ENCODE results near the gene TMEM245.

TMEM245 gene

DNA sequence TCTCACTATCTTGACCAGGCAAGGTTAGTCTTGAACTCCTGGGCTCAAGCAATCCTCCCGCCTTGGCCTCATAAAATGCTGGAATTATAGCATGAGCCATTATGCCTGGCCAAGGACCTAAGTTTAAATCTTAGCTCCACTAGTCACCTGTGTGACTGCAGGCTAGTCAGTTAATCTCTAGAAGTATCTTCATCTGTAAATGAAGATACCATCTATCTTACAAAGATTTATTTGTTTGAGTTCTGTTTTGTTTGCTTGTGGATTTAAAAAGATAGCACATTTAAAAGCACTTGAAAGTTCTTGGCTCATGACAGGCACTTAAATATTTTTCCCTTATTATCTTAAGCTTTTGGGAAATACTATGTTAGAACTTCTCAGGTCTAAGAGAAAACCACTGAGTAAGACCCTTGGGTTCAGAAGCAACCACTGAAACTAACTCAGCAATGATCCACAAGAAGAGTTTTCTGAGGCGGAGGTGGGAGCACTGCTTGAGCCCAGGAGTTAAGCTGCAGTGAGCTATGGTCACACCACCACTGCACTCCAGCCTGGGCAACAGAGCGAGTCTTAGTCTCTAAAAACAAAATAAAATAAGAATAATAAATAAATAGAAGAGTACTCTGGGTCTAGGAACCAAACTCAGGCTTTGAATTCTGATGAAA is 19.1 kb downstream of the TMEM245 start:
- DNase-seq = no peak

DNA sequence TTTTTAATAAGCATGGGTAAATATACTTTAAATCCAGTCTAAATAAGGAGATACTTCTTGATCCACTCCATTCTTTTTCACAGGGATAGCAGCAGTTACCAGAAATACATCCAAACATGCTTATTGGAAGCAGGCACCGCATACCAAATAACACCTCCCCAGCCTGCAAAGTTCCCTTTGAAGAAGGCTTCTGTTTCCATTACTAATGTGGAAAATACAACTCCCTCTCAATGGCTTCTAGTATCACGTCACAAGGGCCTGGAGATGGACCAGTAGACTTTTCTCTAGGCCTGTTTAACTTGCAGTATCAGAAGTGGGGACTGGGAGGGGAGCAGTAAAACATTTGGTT is 20.8 kb downstream of the TMEM245 start:
- no peak for DNase-seq

DNA sequence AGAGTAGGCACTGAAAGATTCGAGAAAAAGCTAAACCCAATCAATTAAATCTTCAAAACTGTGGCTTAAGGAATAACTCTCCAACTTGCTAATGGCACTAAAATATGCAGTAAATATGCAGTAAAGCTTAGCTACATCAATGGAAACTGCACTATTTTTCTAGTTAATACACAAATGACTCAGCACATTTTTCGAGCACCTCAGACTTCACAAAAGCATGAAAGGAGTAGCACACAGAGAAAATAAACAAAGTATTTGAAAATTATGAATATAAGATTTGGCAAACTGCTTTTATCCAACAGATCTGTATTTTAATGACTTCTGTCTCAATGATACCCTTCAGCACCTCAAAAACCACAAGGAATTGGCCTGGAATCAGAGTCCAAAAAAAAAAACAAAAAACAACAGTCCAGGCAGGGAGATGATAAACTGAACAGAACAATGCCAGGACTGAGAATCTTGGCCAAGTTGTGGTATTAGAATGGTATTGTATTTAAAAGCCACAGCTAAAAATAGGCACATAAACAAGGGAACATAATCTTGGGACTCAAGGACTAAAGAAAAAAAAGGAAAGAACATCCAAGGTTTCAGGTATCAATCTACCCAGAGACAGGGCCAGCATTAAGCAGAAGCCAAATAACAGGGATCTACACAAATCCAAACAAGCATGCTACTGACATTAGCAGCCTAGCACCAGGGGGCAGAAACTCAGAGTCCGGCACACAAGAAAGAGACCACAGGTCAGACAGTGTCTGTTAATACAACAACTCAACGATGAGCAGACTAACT is 21.4 kb downstream of the TMEM245 start:
- DNase-seq = no peak

DNA sequence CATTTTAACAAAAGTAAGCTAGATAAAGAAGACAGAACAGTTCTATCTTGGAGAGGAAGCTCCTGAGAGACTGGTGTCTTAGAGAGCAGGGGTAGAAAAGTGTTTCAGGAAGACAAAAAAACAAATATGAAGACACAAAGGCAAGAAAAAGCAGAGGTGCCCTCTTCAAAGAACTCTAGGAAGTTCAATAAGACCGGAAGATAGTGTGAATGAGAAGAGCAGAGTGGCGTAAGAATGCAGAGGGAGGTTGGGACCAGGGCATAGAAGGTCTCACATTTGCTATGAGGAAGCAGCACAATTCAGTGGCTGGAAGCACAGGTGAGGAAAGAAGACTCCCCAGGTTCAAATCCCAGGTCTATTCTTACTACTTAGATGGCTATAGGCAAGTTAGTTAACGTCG is 22.6 kb downstream of the TMEM245 start:
- no peak for DNase-seq

DNA sequence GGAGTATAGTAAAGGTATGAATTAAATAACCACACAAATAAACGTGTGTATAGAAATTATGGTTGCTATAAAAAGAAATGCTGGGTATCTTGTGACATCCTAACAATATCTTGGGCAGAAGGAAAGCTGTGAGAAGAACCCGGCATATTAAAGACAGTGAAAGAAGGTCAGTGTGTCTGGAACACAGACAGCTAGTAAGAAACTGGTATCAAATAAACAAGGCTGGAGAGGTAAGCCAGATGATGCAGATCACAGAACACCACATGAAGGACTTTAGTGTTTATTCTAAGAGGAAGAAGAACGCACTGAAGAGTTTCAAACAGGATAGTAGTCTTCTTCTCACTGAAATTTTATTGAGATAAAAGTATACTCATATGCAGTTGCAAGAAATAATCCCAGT is 24.4 kb downstream of the TMEM245 start:
- DNase-seq = no peak

DNA sequence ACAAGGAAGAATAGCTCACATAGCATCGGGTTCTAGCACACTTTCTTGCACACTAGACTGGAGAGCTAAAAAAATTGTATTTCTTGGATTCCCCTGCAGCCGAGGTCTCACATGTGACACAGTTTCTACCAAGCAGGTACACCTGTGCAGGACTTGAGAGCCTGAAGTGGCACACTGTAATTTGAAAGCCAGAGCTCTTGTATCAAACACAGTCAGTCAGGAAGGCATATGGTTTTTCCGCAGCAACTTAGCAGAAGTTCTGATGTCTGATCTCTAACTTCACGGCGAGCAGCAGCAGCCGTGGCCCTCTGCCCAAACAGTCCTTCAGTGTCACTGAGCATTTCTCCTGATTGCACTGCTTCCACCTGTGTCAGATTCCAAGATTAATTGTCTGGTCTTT is 25.5 kb downstream of the TMEM245 start:
- DNase-seq = no peak

DNA sequence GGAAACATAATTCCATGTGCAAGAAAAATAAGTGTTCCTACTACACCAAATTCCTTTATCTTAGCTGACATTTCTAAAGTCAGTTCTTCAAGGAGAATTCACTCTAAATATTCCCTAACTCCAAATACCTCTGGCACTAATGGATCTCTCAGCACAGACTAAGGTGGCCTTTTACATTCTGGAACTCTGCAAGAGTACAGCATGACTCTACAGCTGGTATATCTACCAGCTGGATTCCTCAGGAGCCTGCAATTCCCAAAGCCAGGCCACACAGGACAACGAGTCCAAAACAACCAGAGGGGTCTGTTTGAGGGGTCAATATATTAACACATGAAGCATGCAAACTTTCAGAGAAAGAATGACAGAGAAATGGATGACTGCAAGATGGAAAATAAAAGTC is 27.2 kb downstream of the TMEM245 start:
- no peak for DNase-seq

DNA sequence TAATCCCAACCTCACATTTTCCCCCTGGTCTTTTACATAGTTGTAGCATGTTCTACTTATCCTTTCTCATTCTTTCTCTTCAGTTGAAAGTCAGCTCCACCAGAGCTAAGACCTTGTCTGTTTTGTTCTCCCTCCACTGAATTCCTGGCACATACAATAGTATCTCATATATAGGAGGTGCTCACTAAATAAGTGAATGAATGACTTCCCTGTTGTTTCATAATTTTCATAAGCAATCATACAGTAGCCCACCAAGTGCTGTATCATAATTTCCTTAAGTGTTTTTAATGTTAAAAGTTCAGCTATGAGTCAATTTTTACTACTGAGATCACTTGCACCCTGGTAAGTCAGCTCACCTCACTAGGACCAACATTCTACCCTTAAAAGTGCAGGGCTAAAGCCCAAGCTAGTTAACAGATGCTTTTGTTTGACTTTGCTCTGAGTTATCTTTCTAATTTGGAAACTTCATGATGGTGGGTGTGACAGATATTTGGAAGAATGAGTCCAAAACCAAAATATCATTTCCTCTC is 27.6 kb downstream of the TMEM245 start:
- no peak for DNase-seq

DNA sequence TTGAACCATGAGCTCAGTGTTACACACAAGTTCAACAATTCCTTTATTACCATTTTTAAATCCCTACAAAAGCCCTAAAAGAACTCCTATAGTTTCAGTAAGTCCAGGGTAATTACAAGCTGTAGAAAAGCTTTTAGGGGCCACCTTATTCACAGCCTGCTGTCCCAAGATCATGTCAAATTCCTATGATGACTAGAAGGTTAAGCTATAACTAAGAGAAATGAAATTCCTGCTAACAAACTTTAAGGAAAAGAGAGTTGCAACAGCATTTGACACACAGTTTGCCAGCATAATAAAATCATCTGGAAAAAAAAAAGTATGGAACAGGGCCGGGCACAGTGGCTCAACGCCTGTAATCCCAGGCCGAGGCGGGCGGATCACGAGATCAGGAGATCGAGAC is 31.5 kb downstream of the TMEM245 start:
- DNase-seq = no peak

DNA sequence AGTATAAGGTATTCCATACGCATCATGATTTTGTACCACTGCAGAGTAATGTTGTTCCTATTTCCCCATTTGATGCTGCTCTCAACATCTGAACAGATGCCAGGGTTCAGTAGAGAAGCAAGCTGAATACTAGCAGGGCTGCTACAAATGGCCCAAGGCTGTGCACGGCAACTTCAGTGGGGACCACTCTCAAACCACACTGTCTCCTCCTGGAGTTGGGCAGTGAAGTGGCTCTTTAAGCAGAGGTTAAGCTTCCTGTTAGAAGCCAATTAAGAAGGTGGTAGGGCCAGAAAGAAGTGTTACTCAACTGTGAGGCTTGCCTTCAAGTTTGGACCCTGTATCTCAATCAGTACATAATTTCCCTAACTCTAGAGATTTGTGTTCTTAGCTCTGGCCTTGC is 32.0 kb downstream of the TMEM245 start:
- DNase-seq = no peak

DNA sequence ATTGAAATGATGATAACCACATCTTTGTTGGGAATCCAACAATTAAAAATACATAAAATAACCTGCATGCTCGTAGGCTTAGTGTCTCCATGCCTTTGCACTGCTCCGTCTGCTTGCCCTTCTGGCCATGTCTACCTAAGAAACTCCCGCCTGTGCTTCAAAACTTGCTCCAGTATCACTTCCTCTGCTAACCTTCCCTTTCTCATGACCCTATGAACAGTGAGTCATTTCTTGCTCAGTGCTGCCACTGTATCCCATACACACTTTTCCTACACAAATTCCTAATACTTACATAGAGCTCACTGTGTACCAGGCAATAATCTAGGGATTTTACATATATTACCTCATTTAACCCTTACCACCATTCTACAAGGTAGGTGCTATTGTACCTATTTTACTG is 33.5 kb downstream of the TMEM245 start:
- no peak for DNase-seq

DNA sequence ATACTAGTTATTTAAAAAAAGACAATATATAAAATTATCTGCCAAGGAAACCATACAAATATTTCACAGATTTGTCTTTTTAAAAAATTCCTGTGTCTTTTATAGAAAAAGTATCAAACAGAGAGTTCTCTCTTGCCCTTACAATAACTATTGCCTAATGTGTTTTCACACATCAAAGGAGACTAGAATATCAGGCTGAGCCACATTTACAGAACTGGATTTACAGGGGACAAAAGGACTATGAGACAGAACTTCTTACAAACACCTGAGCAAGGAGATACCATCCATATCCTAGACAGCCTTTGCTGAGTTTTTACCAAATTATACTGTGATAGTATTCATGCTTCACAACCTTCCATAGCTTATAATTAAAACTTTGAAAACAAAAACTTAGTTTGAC is 34.2 kb downstream of the TMEM245 start:
- no peak for DNase-seq

DNA sequence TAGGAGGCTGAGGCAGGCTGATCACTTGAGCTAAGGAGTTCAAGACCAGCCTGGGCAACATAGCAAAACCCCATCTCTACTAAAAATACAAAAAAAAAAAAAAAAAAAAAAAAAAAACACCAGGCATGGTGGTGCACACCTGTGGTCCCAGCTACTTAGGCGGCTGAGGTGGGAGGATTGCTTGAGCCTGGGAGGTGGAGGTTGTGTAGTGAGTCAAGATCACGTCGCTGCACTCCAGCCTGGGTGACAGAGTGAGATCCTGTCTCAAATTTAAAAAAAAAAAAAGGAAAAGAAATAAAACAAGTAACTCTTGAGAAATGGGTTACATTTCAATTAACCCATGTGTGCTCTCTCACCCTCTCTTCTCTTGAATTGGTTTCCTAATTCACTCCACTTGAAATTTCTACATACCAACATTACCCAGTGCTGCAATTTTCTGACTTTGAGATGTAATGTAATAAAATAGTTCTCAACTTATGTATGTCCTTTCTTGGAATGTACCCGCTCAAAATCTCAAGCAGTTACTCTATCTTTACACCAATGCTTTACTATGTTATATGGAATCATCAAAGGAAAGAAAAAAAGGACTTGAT is 35.8 kb downstream of the TMEM245 start:
- DNase-seq = no peak

DNA sequence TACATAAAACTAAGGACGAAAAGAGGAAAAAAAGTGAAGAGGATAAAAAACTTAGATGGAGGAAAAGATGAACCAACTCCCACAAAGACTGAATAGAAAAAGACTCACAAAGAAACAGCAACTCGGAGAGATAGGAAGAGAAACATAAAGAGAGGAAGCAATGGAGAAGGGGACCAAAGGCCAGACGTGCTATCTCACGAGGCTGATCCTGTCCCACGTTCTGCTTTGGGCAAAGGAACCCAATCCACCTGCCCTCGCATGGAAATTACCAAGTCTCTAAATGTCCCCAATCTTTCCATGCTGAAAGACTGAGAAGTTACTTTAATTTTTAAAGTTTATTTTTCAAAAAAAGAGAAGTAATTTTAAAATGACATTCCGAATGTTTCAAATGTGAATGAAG is 36.6 kb downstream of the TMEM245 start:
- no peak for DNase-seq

DNA sequence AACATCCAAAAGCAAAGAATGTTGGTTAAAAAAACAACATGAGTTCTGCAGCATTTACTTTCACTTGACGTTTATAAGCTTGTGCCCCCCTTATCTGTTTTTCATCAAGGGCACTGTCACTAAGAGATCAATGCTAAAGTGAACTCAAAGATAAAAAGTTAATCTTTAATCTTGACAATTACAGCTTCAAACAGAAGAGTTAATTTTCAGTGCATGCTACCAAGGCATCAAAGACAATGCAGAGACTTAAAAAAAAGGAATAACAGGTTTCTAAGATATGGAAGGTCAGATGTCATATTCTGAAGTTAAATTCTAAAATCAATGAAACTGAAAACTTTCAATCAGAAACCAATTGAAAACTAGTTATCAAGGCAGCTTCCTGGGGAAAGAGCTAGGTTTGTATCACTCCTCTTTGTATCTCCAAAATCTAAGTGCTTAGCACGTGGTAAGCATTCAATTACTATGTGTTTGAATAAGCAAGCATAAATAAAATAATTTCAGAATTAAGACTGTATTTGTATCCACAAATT is 37.6 kb downstream of the TMEM245 start:
- no peak for DNase-seq

DNA sequence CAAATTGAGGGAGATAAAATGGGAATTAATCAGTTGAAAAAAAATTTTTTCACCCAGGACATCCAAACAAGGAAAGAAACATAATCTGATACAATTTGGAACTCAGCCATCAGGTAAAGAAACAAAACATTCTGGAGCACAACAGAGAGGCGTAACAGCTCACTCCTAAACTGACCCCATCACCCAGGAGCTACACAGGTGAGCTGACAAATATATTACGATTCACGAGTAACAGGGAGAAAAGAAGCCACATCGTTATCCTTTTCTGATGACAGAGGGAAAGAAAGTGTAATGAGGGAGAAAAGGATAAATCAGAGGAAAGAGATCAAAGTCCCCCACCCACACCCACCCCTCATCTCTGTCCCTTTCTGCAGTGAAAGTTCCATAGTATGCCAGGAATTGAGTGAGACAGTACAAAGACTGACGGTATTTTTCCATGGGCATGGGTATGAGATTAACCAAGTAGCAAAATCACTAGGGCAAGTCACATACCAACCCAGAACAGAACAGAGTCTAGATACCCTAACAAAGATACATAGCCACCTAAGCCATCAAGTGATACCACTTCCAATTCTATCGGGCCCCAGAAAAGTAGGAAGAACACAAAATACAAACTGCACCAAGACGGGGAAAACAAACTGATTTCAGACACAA is 45.4 kb downstream of the TMEM245 start:
- DNase-seq = no peak

DNA sequence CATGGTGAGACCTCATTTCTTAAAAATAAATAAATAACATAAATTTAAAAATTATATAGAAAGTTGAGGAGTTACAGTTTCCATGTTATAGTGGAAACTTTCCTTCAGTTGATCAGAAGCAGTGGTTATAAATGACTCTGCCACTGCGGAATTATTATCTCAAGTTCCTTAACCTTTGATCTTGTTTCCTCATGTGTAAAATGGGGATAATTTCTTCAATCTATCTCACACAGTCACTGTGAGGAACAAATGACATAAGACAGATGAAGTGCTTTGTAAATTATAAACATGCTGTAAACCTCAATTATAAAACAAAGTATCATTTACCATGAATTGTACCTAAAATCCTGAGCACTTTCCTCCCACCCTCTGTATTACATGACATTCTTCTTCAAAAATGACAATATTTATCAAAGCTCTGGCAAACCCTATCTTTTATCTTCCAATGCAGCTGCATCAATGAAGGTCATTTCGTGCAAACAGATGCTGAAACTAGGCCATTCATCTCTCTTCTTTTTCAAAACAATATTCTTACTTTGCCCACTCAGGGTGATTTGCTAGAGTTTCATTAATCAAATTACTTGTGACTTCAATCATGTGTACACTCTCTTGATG is 46.8 kb downstream of the TMEM245 start:
- DNase-seq = no peak

DNA sequence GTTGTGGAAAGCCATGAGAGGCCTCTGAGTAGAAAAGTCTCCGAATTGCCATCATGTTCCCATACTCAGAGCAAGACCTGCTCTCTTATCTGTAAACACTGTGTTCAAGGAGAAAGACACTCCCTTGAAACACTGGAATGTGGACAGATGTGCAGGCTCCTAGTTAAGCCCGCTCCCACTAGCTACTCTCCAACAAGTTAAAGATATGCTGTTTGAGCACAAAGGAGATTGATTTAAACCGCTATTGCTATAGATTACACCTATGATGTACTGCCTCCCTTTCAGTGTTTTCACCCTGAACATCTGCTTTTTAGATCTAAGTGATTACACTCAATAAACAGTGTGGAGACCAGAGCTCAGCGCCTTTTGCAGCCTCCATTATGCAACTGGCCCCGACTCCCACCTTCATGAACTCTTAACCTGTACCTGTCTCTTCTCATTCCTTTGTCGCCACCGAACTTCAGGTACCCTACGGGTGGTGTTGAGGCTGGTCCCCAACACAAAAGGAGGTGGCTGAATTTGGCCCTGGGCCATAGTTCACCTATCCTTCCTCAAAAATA is 47.5 kb downstream of the TMEM245 start:
- DNase-seq = no peak

DNA sequence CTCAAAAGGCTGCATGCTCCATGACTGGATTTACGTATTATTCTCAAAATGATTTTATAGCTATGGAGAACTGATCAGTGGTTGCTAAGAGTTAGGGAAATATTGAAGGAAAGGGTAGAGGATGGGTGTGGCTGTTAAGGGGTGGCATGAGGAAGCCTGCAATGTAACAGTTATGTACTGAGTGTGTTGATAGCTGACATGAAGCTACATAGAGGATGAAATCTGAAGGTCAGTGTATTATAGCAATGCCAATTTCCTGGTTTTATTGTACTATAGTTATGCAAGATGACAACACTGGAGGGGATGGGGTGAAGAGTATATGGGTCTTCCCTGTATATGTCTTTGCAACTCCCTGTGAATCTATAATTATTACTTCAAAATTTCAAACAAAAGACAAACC is 51.0 kb downstream of the TMEM245 start:
- DNase-seq = no peak

DNA sequence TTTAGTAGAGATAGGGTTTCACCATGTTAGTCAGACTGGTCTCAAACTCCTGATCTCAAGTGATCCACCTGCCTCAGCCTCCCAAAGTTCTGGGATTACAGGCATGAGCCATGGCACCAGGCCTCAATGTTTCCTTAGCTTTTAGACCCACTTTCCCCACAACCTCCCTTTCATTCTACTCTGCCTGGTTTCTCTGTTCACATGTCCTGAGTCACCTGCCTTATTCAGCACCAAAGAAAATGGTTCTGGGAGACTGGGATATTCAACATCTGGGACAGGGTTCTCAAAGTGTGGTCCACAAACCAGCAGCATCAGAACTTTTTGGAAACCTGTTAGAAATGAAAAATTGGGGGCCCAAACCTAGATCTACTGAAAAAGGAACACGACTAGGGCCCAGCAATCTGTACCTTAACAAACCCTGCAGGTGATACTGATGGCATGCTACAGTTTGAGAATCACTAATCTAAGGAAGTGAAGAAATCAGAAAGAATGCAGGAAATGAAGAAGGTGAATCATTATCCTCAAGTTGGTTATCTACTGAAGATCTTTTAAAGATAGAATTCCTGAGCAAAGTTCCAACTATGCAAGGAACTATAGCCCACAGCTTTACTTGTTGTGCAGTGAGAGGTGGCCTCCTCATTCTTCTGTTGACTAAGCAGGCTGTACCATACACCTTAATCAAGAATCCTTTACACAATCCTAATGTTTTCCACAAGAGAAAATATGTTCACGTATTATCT is 54.6 kb downstream of the TMEM245 start:
- no peak for DNase-seq

DNA sequence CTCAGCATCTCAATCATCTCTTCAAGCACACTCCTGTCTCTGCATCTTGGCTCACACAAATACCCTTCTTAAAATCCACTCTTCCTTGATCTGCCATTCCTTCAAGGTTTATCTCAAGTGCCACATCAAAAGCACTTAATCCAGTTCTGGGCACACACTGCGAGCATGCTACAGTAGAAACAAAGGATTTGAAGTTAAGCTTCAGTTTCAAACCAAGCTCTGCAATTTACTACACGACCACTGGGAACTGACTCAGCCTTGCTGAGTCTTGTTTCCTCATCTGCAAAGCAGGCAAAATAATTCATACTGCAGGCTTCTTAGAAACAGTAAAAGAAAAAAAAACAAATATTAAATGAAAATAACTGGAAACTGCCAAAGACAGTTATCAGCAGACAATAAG is 56.0 kb downstream of the TMEM245 start:
- DNase-seq = no peak

DNA sequence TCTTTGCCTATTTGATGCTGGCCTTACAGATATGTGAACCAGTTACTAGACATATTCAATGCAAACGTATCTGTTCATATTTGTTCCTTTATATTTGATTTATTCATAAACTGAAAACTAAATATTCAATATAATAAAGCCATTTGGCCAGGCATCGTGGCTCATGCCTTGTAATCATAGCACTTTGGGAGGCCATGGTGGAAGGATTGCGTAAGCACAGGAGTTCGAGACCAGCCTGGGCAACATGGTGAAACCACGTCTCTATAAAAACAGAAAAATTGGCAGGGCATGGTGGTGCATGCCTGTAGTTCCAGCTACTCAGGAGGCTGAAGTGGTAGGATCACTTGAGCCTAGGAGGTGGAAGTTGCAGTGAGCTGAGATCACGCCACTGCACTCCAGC is 57.2 kb downstream of the TMEM245 start:
- no peak for DNase-seq
